ENCODE measurements around the gene LRCOL1. TPM values are rescaled to one million over a fixed set of nuclear protein-coding genes. Genes with fewer than 3 reads are reported as not detected.

Gene LRCOL1
- total and polyA plus RNA-seq, 2 of the 8 experiments (the other 6 are each of a cell fraction or from before 2014, with no cell fraction given): not detected

GRCh38 chr12:132578826-132579225 is 31.6 kb downstream of the LRCOL1 start:
- Histone ChIP-seq H2BK12ac (ENCODE audit: low read depth, low read length) (no peak overlapping the region), H2AFZ (ENCODE audit: low read length) (no peak overlapping the region), H3K36me3 (ENCODE audit: control insufficient read depth in 2 of 4, insufficient read depth in 4 of 4, low read length in 3 of 4) (peaks cover 2 to 33% (median 17%) of the 10 kb centered on the region in 4 experiments; a peak in 7 of 8 replicates), H3K9ac (replicated peaks in 1 of 4; ENCODE audit: extremely low read depth in 1 of 4, low read depth in 3 of 4, low read length in 3 of 4) (no peak overlapping the region), H2BK120ac (replicated peaks; ENCODE audit: low read depth, low read length) (no peak overlapping the region), H2BK5ac (ENCODE audit: low read depth, low read length) (no peak overlapping the region), H3K79me1 (ENCODE audit: low read depth, low read length) (peaks cover 2% of the 10 kb centered on the region; the same call in 1 of the 2 replicates), H4K20me1 (replicated peaks in 1 of 2; ENCODE audit: control insufficient read depth in 1 of 2, insufficient read depth in 2 of 2, low read length in 2 of 2) (peaks cover 20 to 30% of the 10 kb centered on the region in 2 experiments), H2AK5ac (ENCODE audit: low read depth, low read length) (no peak overlapping the region), H3K27ac (ENCODE audit: low read depth, low read length) (no peak overlapping the region), H4K8ac (ENCODE audit: extremely low read depth, insufficient read depth, low read length) (no peak overlapping the region), H2BK20ac (ENCODE audit: low read length) (no peak overlapping the region), H4K5ac (ENCODE audit: insufficient read length, low read depth, low read length) (no peak overlapping the region), H2BK15ac (ENCODE audit: low read length) (no peak overlapping the region), H3K14ac (ENCODE audit: insufficient read length) (no peak overlapping the region), H3K4me1 (replicated peaks in 1 of 4; ENCODE audit: control insufficient read depth in 3 of 4, insufficient read depth in 4 of 4, low read length in 3 of 4) (peaks cover 0 to 6% (median 3%) of the 10 kb centered on the region in 4 experiments; a peak in 1 of 7 replicates), H3K4ac (replicated peaks; ENCODE audit: insufficient read length, low read depth, low read length) (no peak overlapping the region), H3K27me3 (replicated peaks in 1 of 4; ENCODE audit: control insufficient read depth in 3 of 4, extremely low read depth in 1 of 4, insufficient read depth in 3 of 4, low read length in 3 of 4) (peaks cover 6 to 17% (median 10%) of the 10 kb centered on the region in 4 experiments), H4K91ac (replicated peaks; ENCODE audit: insufficient read length, low read length) (no peak overlapping the region), H3K79me2 (ENCODE audit: control insufficient read depth in 1 of 2, insufficient read depth in 2 of 2, low read length in 2 of 2) (no peaks in the 10 kb centered on the region), H3K9me3 (ENCODE audit: insufficient read depth in 2 of 2, low read depth in 1 of 2, low read length in 1 of 2) (no peaks in the 10 kb centered on the region), H3K23me2 (ENCODE audit: low read depth, low read length) (peaks cover 17% of the 10 kb centered on the region; the same call in 1 of the 2 replicates), H3K4me2 (ENCODE audit: insufficient read depth in 1 of 2, low read depth in 2 of 2, low read length in 2 of 2) (no peak overlapping the region), H3K4me3 (ENCODE audit: extremely low read depth in 1 of 4, insufficient read depth in 2 of 4, low read depth in 3 of 4, low read length in 4 of 4) (no peak overlapping the region), H3K23ac (ENCODE audit: insufficient read length) (no peak overlapping the region), H3K56ac (replicated peaks; ENCODE audit: insufficient read length, low read depth, low read length) (no peak overlapping the region), H3K18ac (ENCODE audit: extremely low read depth, low read length) (no peak overlapping the region)
- FAIRE-seq: no peak
- CTCF ChIA-PET (ENCODE audit: partially characterized antibody): interaction anchor here (1.1 to 2.2 kb wide), 3 partner anchors 18 to 165 kb away, joined by 3 to 11 read pairs (median 4); no protein-coding TSS in a partner anchor
- WGBS, 2 experiments (ENCODE audit: extremely low coverage in 1 of 2, insufficient coverage in 1 of 2, insufficient read length in 1 of 2, insufficient replicate concordance in 2 of 2, low coverage in 1 of 2, low lambda C conversion rate in 2 of 2, missing lambda C conversion rate in 1 of 2): 80% methylated on average over 8 of the region's 11 CpGs; no CpG with 5 or more reads in 1 of the 2 experiments
- POLR2A ChIA-PET (ENCODE audit: partially characterized antibody): interaction anchor here (6.6 kb wide), 1 partner anchor 11 kb away, joined by 60 read pairs; no protein-coding TSS in a partner anchor
- DNase-seq (ENCODE audit: low read depth in 1 of 2, low spot score in 2 of 2): no peak
- TF ChIP-seq SIN3A (conservative IDR thresholded peaks at IDR 0.05 in 1 of 2, IDR thresholded peaks at IDR 0.05 in 1 of 2; ENCODE audit: low read depth in 1 of 2, low read length in 2 of 2) (no peak), POLR2AphosphoS5 (IDR thresholded peaks at IDR 0.05; ENCODE audit: low read depth, low read length) (no peak), SP4 (IDR thresholded peaks at IDR 0.05; ENCODE audit: low read length) (no peak), FOSL1 (IDR thresholded peaks at IDR 0.05; ENCODE audit: insufficient read depth, low read depth, low read length) (no peak), YY1 (IDR thresholded peaks at IDR 0.05; ENCODE audit: low read depth, low read length) (no peak), RBBP5 (IDR thresholded peaks at IDR 0.05; ENCODE audit: borderline replicate concordance, low read depth, low read length) (no peak), SAP30 (IDR thresholded peaks at IDR 0.05; ENCODE audit: insufficient read depth, insufficient replicate concordance, low read length) (no peak), TBP (IDR thresholded peaks at IDR 0.05; ENCODE audit: low read depth, low read length) (no peak), EP300 (IDR thresholded peaks at IDR 0.05; ENCODE audit: borderline replicate concordance in 1 of 2, low read depth in 2 of 2, low read length in 2 of 2) (no peak), TCF12 (IDR thresholded peaks at IDR 0.05; ENCODE audit: low read depth, low read length) (no peak), MAX (IDR thresholded peaks at IDR 0.05) (no peak)
- TF ChIP-seq, protein P1, sequence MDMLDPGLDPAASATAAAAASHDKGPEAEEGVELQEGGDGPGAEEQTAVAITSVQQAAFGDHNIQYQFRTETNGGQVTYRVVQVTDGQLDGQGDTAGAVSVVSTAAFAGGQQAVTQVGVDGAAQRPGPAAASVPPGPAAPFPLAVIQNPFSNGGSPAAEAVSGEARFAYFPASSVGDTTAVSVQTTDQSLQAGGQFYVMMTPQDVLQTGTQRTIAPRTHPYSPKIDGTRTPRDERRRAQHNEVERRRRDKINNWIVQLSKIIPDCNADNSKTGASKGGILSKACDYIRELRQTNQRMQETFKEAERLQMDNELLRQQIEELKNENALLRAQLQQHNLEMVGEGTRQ (IDR thresholded peaks at IDR 0.05; ENCODE audit: low read length): no peak

All from H1 (cell line).